IPS-NIHi11 (cell line): ENCODE results near the gene PLA2G4B.

Experiments used
- DNase-seq: peaks from one replicate; pipeline ENCODE4 v3.0.0; 2012; ENCODE audit warnings: mixed read lengths, low spot score

PLA2G4B gene

GRCh38 chr15:41809526-41810220 is 29.0 kb upstream of the PLA2G4B start:
- no peak for DNase-seq

- DNase-seq = no peak
These were observed 27.8 kb upstream of the PLA2G4B start for GRCh38 chr15:41810651-41811431.

- DNase-seq = peak; percentile 90
These were observed 27.0 kb upstream of the PLA2G4B start for GRCh38 chr15:41811432-41812195.

GRCh38 chr15:41812820-41813375 is 25.7 kb upstream of the PLA2G4B start:
- no peak for DNase-seq

- DNase-seq = no peak
These were observed 25.2 kb upstream of the PLA2G4B start for GRCh38 chr15:41813426-41813825.

- no peak for DNase-seq
These were observed 24.1 kb upstream of the PLA2G4B start for GRCh38 chr15:41814534-41814933.

- no peak for DNase-seq
These were observed 21.9 kb upstream of the PLA2G4B start for GRCh38 chr15:41816788-41817187.

- DNase-seq = no peak
These were observed 21.3 kb upstream of the PLA2G4B start for GRCh38 chr15:41817327-41817726.

GRCh38 chr15:41817781-41818180 is 20.9 kb upstream of the PLA2G4B start:
- no peak for DNase-seq

GRCh38 chr15:41819455-41820050 is 19.1 kb upstream of the PLA2G4B start:
- no peak for DNase-seq

- DNase-seq = no peak
These were observed 17.7 kb upstream of the PLA2G4B start for GRCh38 chr15:41820791-41821423.

- no peak for DNase-seq
These were observed 16.8 kb upstream of the PLA2G4B start for GRCh38 chr15:41821831-41822230.

GRCh38 chr15:41822471-41822870 is 16.2 kb upstream of the PLA2G4B start:
- no peak for DNase-seq

GRCh38 chr15:41822957-41823356 is 15.7 kb upstream of the PLA2G4B start:
- DNase-seq = no peak

- no peak for DNase-seq
These were observed 15.1 kb upstream of the PLA2G4B start for GRCh38 chr15:41823502-41823901.

GRCh38 chr15:41824062-41824745 is 14.4 kb upstream of the PLA2G4B start:
- no peak for DNase-seq

- no peak for DNase-seq
These were observed 13.5 kb upstream of the PLA2G4B start for GRCh38 chr15:41825145-41825544.

GRCh38 chr15:41825572-41826535 is 12.8 kb upstream of the PLA2G4B start:
- DNase-seq = peak; percentile 42

GRCh38 chr15:41827290-41827879 is 11.3 kb upstream of the PLA2G4B start:
- peak; percentile 62 for DNase-seq
